Measurements from ENCODE around the gene PRRG4.
A peak's percentile ranks its signal among the peaks of the same experiment; 100 is the strongest.
"Not testable (repeated sequence)": the region's sequence is repeated elsewhere in the genome, so short reads cannot be mapped to it uniquely, and the experiment has no call there.

The PRRG4 gene

DNA sequence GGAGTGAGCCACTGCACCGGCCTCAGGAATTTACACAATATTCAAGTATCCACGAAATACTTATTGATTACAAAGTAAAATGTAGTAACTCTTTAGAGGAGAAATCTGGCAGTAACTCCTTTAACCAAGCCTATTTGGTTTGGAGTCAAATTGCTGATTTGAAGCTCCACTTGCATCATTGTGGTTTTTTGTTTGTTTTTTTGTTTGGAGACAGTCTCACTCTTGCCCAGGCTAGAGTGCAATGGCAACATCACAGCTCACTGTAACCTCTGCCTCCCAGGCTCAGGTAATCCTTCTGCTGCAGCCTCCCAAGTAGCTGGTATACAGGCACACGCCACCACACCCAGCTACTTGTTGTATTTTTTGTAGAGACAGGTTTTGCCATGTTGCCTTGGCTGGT, 56.5 kb downstream of the PRRG4 start:
- no peak overlapping the region for H3K4me3 ChIP-seq (ENCODE audit: low read depth, low read length)
- DNase-seq: no peak
- H3K36me3 ChIP-seq: no peaks in the 10 kb centered on the region
- H3K27me3 ChIP-seq (ENCODE audit: insufficient read depth, low read depth, severe bottlenecking): no peaks in the 10 kb centered on the region
- no peaks in the 10 kb centered on the region for H3K9me3 ChIP-seq (ENCODE audit: severe bottlenecking)
- no peak for TF ChIP-seq CTCF (IDR thresholded peaks at IDR 0.05; ENCODE audit: low read depth, low read length)
- no peak overlapping the region for H3K27ac ChIP-seq

DNA sequence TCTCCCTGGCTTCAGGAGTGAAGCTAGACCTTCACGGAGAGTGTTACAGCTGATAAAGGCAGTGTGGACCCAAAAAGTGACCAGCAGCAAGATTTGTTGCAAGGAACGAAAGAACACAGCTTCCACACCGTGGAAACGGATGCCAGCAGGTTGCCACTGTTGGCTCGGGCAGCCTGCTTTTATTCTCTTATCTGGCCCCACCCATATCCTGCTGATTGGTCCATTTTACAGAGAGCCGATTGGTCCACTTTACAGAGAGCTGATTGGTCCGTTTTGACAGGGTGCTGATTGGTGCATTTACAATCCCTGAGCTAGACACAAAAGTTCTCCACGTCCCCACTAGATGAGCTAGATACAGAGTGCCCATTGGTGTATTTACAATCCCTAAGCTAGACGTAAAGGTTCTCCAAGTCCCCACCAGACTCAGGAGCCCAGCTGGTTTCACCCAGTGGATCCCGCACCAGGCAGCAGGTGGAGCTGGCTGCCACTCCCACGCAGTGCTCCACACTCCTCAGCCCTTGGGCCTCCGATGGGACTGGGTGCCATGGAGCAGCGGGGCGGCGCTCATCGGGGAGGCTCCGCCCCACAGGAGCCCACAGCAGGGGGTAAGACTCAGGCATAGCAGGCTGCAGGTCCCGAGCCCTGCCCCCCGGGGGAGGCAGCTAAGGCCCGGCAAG, 58.1 kb downstream of the PRRG4 start:
- not testable (repeated sequence) for H3K9me3 ChIP-seq (ENCODE audit: severe bottlenecking)

DNA sequence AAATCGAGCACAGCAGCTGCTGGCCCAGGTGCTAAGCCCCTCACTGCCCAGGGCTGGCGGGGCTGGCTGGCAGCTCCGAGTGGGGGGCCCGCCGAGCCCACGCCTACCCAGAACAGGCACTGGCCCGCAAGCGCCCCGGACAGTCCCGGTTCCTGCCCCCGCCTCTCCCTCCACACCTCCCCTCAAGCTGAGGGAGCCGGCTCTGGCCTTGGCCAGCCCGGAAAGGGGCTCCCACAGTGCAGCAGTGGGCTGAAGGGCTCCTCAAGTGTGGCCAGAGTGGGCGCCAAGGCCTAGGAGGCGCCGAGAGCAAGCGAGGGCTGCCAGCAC, 58.6 kb downstream of the PRRG4 start:
- not testable (repeated sequence) for H3K36me3 ChIP-seq; DNase-seq; H3K27ac ChIP-seq; H3K27me3 ChIP-seq (ENCODE audit: insufficient read depth, low read depth, severe bottlenecking); H3K9me3 ChIP-seq (ENCODE audit: severe bottlenecking); H3K4me3 ChIP-seq (ENCODE audit: low read depth, low read length)

More for the DNA sequence above, 58.1 kb downstream of the PRRG4 start:
- H3K27me3 ChIP-seq (ENCODE audit: insufficient read depth, low read depth, severe bottlenecking); H3K4me3 ChIP-seq (ENCODE audit: low read depth, low read length); DNase-seq; H3K36me3 ChIP-seq; H3K27ac ChIP-seq: not testable (repeated sequence)

DNA sequence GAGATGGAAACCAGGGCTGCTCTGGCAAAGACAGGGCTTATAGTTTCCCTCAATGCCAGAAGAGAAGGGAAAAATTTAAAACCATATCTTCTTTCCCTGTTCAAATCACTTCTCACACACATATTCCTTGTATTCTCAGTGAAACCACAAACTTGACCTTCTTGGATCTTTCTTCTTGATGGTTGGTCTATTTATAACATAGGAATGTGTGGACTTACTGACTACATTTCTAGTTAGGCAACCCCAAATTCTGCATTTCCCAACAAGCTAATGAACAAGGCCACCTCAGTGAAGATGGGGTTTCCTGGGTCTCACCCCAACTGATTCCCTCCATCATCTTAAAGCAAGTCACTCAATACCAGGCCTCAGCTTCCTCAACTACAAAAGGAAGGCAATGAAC, 59.1 kb downstream of the PRRG4 start:
- Histone ChIP-seq H3K9me3 (ENCODE audit: severe bottlenecking) (no peaks in the 10 kb centered on the region), H3K27ac (no peak overlapping the region), H3K36me3 (peaks cover 6% of the 10 kb centered on the region; the same call in 1 of the 2 replicates), H3K4me3 (ENCODE audit: low read depth, low read length) (no peak overlapping the region), H3K27me3 (ENCODE audit: insufficient read depth, low read depth, severe bottlenecking) (no peaks in the 10 kb centered on the region)
- no peak for DNase-seq
- no peak for TF ChIP-seq CTCF (IDR thresholded peaks at IDR 0.05; ENCODE audit: low read depth, low read length)

DNA sequence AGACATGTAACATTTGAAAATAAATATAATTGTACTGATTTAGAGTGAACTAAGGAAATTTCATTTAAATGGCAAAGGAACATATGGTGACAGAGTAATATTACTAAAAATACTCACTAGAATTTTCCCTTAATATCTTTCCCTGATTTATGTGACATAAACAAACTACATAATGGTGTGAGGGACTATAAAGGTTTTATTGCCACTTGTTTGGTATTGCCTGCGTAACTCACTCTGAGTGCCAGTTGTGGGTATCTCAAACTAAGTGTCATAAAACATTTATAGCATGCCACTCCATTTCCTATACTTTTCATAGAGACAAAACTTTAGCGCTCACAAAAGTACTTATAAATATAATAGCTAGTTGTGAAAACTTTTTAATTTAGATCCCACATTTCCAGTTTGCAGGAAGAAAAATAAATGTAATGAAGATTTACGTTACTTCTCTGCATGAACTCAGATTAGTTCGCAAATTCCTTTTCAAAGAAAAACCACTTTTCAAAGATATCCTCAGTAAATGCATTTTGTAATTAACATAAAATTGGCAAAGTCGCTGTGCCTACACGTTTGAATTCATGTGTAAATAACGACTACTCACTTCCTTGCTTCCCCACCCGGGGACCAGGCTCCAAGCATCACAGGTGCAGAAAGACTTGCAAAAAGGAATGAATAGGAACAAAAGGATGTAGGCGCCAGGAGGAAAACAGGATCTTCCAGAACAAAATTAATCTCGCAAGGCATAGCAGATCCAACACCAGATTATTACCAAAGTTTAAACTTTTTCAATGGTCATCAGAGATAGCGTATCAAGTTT, 61.3 kb downstream of the PRRG4 start:
- no peak for DNase-seq

GRCh38 chr11:32891657-32892354, 62.1 kb downstream of the PRRG4 start:
- no peaks in the 10 kb centered on the region for H3K27me3 ChIP-seq (ENCODE audit: insufficient read depth, low read depth, severe bottlenecking)
- no peaks in the 10 kb centered on the region for H3K9me3 ChIP-seq (ENCODE audit: severe bottlenecking)
- peak; percentile 57 for DNase-seq
- peak overlapping the region; percentile 98 for H3K27ac ChIP-seq
- H3K4me3 ChIP-seq (ENCODE audit: low read depth, low read length): peak overlapping the region; percentile 74
- peaks cover 13% of the 10 kb centered on the region for H3K36me3 ChIP-seq
- no peak for TF ChIP-seq CTCF (IDR thresholded peaks at IDR 0.05; ENCODE audit: low read depth, low read length)

More for the DNA sequence above, 61.3 kb downstream of the PRRG4 start:
- H3K27ac ChIP-seq: peak overlapping the region; percentile 98
- no peaks in the 10 kb centered on the region for H3K27me3 ChIP-seq (ENCODE audit: insufficient read depth, low read depth, severe bottlenecking)
- H3K36me3 ChIP-seq: peaks cover 6% of the 10 kb centered on the region; the same call in 1 of the 2 replicates
- TF ChIP-seq CTCF (IDR thresholded peaks at IDR 0.05; ENCODE audit: low read depth, low read length): no peak
- H3K4me3 ChIP-seq (ENCODE audit: low read depth, low read length): peak overlapping the region; percentile 74
- no peaks in the 10 kb centered on the region for H3K9me3 ChIP-seq (ENCODE audit: severe bottlenecking)

Measured in WERI-Rb-1 (cell line).